Measurements from ENCODE around the gene PDC.
"Not testable (repeated sequence)": the region's sequence is repeated elsewhere in the genome, so short reads cannot be mapped to it uniquely, and the experiment has no call there.

Gene PDC

DNA sequence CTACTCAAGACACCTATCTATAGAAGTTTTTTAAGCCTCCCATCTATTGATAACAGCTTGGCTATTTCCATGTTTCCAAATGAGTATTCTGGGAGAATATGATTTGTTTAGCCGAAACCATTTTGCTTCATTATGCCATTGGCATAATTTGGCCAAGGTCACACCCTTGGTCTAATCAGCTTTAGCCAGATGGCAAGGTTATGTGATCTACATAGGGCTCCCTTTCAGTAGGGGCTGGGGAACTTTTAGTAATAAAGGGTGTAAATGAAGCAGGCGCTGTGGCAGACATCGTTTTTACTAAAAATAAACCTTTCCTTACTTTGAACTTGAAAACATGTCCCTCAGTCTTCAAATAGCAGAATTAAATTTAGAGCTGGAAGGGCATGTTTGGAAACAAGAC, 3.0 kb upstream of the PDC start:
- Histone ChIP-seq H3K4me3 (ENCODE audit: low read depth in 1 of 2, low read length in 2 of 2) (no peak overlapping the region), H3K27me3 (ENCODE audit: control insufficient read depth in 1 of 2, insufficient read depth in 2 of 2, low read length in 2 of 2) (no peaks in the 10 kb centered on the region), H3K4me1 (ENCODE audit: insufficient read depth, low read length) (no peaks in the 10 kb centered on the region), H3K36me3 (ENCODE audit: insufficient read depth, low read length) (no peaks in the 10 kb centered on the region), H3K9me3 (ENCODE audit: low read length) (no peaks in the 10 kb centered on the region), H3K27ac (ENCODE audit: low read depth, low read length) (no peak overlapping the region), H3K9ac (ENCODE audit: low read length) (no peak overlapping the region)

GRCh38 chr1:186463511-186463910, 2.6 kb upstream of the PDC start:
- Histone ChIP-seq H3K27me3 (ENCODE audit: control insufficient read depth in 1 of 2, insufficient read depth in 2 of 2, low read length in 2 of 2) (no peaks in the 10 kb centered on the region), H3K4me1 (ENCODE audit: insufficient read depth, low read length) (no peaks in the 10 kb centered on the region), H3K9me3 (ENCODE audit: low read length) (no peaks in the 10 kb centered on the region), H3K9ac (ENCODE audit: low read length) (no peak overlapping the region), H3K27ac (ENCODE audit: low read depth, low read length) (no peak overlapping the region), H3K36me3 (ENCODE audit: insufficient read depth, low read length) (no peaks in the 10 kb centered on the region), H3K4me3 (ENCODE audit: low read depth in 1 of 2, low read length in 2 of 2) (no peak overlapping the region)

DNA sequence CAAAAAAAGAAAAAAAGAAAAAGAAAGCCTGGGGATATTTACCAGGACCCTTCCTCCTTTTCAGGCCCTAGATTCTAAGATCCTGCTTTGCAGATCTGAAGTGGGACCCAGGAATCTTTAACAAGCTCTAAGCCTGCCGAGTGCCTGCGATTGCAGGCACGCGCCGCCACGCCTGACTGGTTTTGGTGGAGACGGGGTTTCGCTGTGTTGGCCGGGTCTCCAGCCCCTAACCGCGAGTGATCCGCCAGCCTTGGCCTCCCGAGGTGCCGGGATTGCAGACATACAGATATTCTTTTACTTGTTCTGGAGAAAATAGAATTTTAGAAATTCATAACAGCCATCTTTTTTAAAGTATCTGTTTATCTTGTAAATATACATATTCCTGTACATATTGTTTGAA, 1.8 kb downstream of the PDC start:
- not testable (repeated sequence) for H3K36me3 ChIP-seq (ENCODE audit: insufficient read depth, low read length); H3K4me3 ChIP-seq (ENCODE audit: low read depth in 1 of 2, low read length in 2 of 2)

GRCh38 chr1:186456729-186457255, 4.1 kb downstream of the PDC start:
- H3K4me1 ChIP-seq (ENCODE audit: insufficient read depth, low read length) = no peaks in the 10 kb centered on the region
- no peaks in the 10 kb centered on the region for H3K36me3 ChIP-seq (ENCODE audit: insufficient read depth, low read length)
- H3K4me3 ChIP-seq (ENCODE audit: low read depth in 1 of 2, low read length in 2 of 2) = no peak overlapping the region
- no peaks in the 10 kb centered on the region for H3K9me3 ChIP-seq (ENCODE audit: low read length)
- no peak overlapping the region for H3K9ac ChIP-seq (ENCODE audit: low read length)
- H3K27me3 ChIP-seq (ENCODE audit: control insufficient read depth in 1 of 2, insufficient read depth in 2 of 2, low read length in 2 of 2) = no peaks in the 10 kb centered on the region
- no peak overlapping the region for H3K27ac ChIP-seq (ENCODE audit: low read depth, low read length)

More for the DNA sequence above, 1.8 kb downstream of the PDC start:
- H3K9me3 ChIP-seq (ENCODE audit: low read length); H3K9ac ChIP-seq (ENCODE audit: low read length); H3K27ac ChIP-seq (ENCODE audit: low read depth, low read length); H3K4me1 ChIP-seq (ENCODE audit: insufficient read depth, low read length); H3K27me3 ChIP-seq (ENCODE audit: control insufficient read depth in 1 of 2, insufficient read depth in 2 of 2, low read length in 2 of 2): not testable (repeated sequence)

- Histone ChIP-seq H3K9me3 (ENCODE audit: low read length) (no peaks in the 10 kb centered on the region), H3K27me3 (ENCODE audit: control insufficient read depth in 1 of 2, insufficient read depth in 2 of 2, low read length in 2 of 2) (no peaks in the 10 kb centered on the region), H3K36me3 (ENCODE audit: insufficient read depth, low read length) (no peaks in the 10 kb centered on the region), H3K27ac (ENCODE audit: low read depth, low read length) (no peak overlapping the region), H3K9ac (ENCODE audit: low read length) (no peak overlapping the region), H3K4me1 (ENCODE audit: insufficient read depth, low read length) (no peaks in the 10 kb centered on the region), H3K4me3 (ENCODE audit: low read depth in 1 of 2, low read length in 2 of 2) (no peak overlapping the region)
These were observed 5.9 kb downstream of the PDC start for GRCh38 chr1:186454981-186455380.

- Histone ChIP-seq H3K4me1 (ENCODE audit: insufficient read depth, low read length) (no peaks in the 10 kb centered on the region), H3K4me3 (ENCODE audit: low read depth in 1 of 2, low read length in 2 of 2) (no peak overlapping the region), H3K27me3 (ENCODE audit: control insufficient read depth in 1 of 2, insufficient read depth in 2 of 2, low read length in 2 of 2) (no peaks in the 10 kb centered on the region), H3K36me3 (ENCODE audit: insufficient read depth, low read length) (no peaks in the 10 kb centered on the region), H3K9ac (ENCODE audit: low read length) (no peak overlapping the region), H3K27ac (ENCODE audit: low read depth, low read length) (no peak overlapping the region), H3K9me3 (ENCODE audit: low read length) (no peaks in the 10 kb centered on the region)
These were observed 14.8 kb downstream of the PDC start for GRCh38 chr1:186446152-186446551.

DNA sequence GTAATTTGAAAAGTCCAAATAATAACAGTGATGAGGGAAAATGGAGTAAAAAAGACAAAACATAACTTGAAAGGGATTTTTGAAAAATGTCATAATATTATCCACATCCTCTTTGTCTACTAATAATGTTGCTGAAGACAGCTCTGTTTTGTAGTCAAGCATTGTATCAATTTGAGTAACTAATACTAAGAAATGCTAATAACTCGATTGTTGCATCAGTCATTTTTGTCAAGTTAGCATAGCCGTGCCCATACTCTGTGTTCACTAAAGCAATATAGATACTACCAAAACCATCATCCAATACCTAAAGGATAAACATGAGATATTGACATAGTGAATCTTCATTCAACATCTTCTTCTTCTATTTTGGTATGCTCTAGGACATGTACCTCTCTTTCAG, 17.3 kb downstream of the PDC start:
- no peaks in the 10 kb centered on the region for H3K4me1 ChIP-seq (ENCODE audit: insufficient read depth, low read length)
- no peaks in the 10 kb centered on the region for H3K36me3 ChIP-seq (ENCODE audit: insufficient read depth, low read length)

GRCh38 chr1:186442651-186443375, 18.1 kb downstream of the PDC start:
- Histone ChIP-seq H3K27ac (ENCODE audit: low read depth, low read length) (no peak overlapping the region), H3K4me1 (ENCODE audit: insufficient read depth, low read length) (no peaks in the 10 kb centered on the region), H3K4me3 (ENCODE audit: low read depth in 1 of 2, low read length in 2 of 2) (no peak overlapping the region), H3K9ac (ENCODE audit: low read length) (no peak overlapping the region), H3K36me3 (ENCODE audit: insufficient read depth, low read length) (no peaks in the 10 kb centered on the region), H3K9me3 (ENCODE audit: low read length) (no peaks in the 10 kb centered on the region), H3K27me3 (ENCODE audit: control insufficient read depth in 1 of 2, insufficient read depth in 2 of 2, low read length in 2 of 2) (no peaks in the 10 kb centered on the region)

More for the DNA sequence above, 17.3 kb downstream of the PDC start:
- no peaks in the 10 kb centered on the region for H3K9me3 ChIP-seq (ENCODE audit: low read length)
- no peaks in the 10 kb centered on the region for H3K27me3 ChIP-seq (ENCODE audit: control insufficient read depth in 1 of 2, insufficient read depth in 2 of 2, low read length in 2 of 2)
- no peak overlapping the region for H3K27ac ChIP-seq (ENCODE audit: low read depth, low read length)
- no peak overlapping the region for H3K4me3 ChIP-seq (ENCODE audit: low read depth in 1 of 2, low read length in 2 of 2)
- H3K9ac ChIP-seq (ENCODE audit: low read length) = no peak overlapping the region

GRCh38 chr1:186440584-186440983, 20.3 kb downstream of the PDC start:
- H3K27me3 ChIP-seq (ENCODE audit: control insufficient read depth in 1 of 2, insufficient read depth in 2 of 2, low read length in 2 of 2) = no peaks in the 10 kb centered on the region
- H3K9ac ChIP-seq (ENCODE audit: low read length) = no peak overlapping the region
- no peaks in the 10 kb centered on the region for H3K4me1 ChIP-seq (ENCODE audit: insufficient read depth, low read length)
- no peak overlapping the region for H3K4me3 ChIP-seq (ENCODE audit: low read depth in 1 of 2, low read length in 2 of 2)
- H3K36me3 ChIP-seq (ENCODE audit: insufficient read depth, low read length) = peaks cover 7% of the 10 kb centered on the region
- H3K9me3 ChIP-seq (ENCODE audit: low read length) = no peaks in the 10 kb centered on the region
- no peak overlapping the region for H3K27ac ChIP-seq (ENCODE audit: low read depth, low read length)

- Histone ChIP-seq H3K27me3 (ENCODE audit: control insufficient read depth in 1 of 2, insufficient read depth in 2 of 2, low read length in 2 of 2) (no peaks in the 10 kb centered on the region), H3K4me3 (ENCODE audit: low read depth in 1 of 2, low read length in 2 of 2) (no peak overlapping the region), H3K9ac (ENCODE audit: low read length) (no peak overlapping the region), H3K9me3 (ENCODE audit: low read length) (no peaks in the 10 kb centered on the region), H3K4me1 (ENCODE audit: insufficient read depth, low read length) (no peaks in the 10 kb centered on the region), H3K27ac (ENCODE audit: low read depth, low read length) (no peak overlapping the region), H3K36me3 (ENCODE audit: insufficient read depth, low read length) (peaks cover 7% of the 10 kb centered on the region)
These were observed 22.3 kb downstream of the PDC start for GRCh38 chr1:186438567-186438966.

DNA sequence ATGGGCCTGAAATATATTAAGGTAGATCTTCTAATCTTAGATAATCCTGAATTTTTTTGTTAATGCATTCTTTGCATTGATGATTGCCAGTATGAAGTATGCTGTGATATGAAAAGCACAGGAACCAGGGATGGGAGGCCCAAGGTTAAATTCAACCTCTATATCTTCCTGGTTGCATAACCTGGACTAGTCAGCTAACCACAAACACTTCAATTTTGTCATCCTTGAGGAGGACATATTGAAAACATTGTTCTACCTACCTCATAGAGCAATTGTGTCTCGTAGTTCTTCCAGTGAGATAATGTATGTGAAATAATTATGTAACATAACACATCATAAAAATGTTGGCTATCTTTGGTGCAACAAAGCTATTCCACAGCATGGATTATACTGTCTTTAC, 25.6 kb downstream of the PDC start:
- Histone ChIP-seq H3K9ac (ENCODE audit: low read length) (no peak overlapping the region), H3K4me3 (ENCODE audit: low read depth in 1 of 2, low read length in 2 of 2) (no peak overlapping the region), H3K4me1 (ENCODE audit: insufficient read depth, low read length) (no peaks in the 10 kb centered on the region), H3K9me3 (ENCODE audit: low read length) (no peaks in the 10 kb centered on the region), H3K36me3 (ENCODE audit: insufficient read depth, low read length) (peaks cover 7% of the 10 kb centered on the region), H3K27me3 (ENCODE audit: control insufficient read depth in 1 of 2, insufficient read depth in 2 of 2, low read length in 2 of 2) (no peaks in the 10 kb centered on the region), H3K27ac (ENCODE audit: low read depth, low read length) (no peak overlapping the region)

DNA sequence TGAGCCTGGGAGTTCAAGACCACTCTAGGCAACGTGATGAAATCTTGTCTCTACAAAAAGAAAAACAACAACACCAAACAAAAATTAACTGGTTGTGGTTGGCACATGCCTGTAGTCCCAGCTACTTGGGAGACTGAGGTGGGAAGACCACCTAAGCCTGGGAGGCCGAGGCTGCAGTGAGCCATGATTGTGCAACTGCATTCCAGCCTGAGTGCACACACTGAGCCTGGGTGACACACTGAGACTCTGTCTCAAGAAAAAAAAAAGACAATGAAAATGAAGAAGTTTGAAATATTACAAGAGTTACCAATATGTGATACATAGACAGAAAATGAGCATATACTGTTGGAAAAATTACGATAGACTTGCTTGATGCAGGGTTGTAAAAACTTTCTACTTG, 31.9 kb downstream of the PDC start:
- H3K9me3 ChIP-seq (ENCODE audit: low read length) = no peaks in the 10 kb centered on the region
- no peaks in the 10 kb centered on the region for H3K36me3 ChIP-seq (ENCODE audit: insufficient read depth, low read length)
- H3K27me3 ChIP-seq (ENCODE audit: control insufficient read depth in 1 of 2, insufficient read depth in 2 of 2, low read length in 2 of 2) = no peaks in the 10 kb centered on the region
- no peak overlapping the region for H3K9ac ChIP-seq (ENCODE audit: low read length)
- H3K4me3 ChIP-seq (ENCODE audit: low read depth in 1 of 2, low read length in 2 of 2) = no peak overlapping the region
- no peaks in the 10 kb centered on the region for H3K4me1 ChIP-seq (ENCODE audit: insufficient read depth, low read length)
- H3K27ac ChIP-seq (ENCODE audit: low read depth, low read length) = no peak overlapping the region
